Measurements from ENCODE around the gene GLT8D1.

GRCh38 chr3:52678265-52679198 is 27.1 kb downstream of the GLT8D1 start:
- no peak for TF ChIP-seq CTCF (IDR thresholded peaks at IDR 0.05)
- TF ChIP-seq EZH2 (IDR thresholded peaks at IDR 0.05): no peak
- no peak for TF ChIP-seq EZH2phosphoT487 (IDR thresholded peaks at IDR 0.05)

Measured in neural progenitor cell (in vitro differentiated cells).